GM21737 (cell line): ENCODE results near the gene GABRG3.
"Not testable (repeated sequence)": the region's sequence is repeated elsewhere in the genome, so short reads cannot be mapped to it uniquely, and the experiment has no call there.

Experiments
- ATAC-seq: cut with Tn5 transposase; IDR thresholded peaks from one replicate; pipeline ENCODE4 v1.9.1; 2021; ENCODE audit warnings: mild to moderate bottlenecking, moderate library complexity; ENCODE audit not compliant: unreplicated experiment

The GABRG3 gene

GRCh38 chr15:26985050-26985449 lies 14.1 kb downstream of the GABRG3 start:
- ATAC-seq: no peak

GRCh38 chr15:26996250-26996649 lies 25.3 kb downstream of the GABRG3 start:
- no peak for ATAC-seq

- not testable (repeated sequence) for ATAC-seq
Measured at GRCh38 chr15:27003003-27003402, 32.0 kb downstream of the GABRG3 start.

GRCh38 chr15:27004226-27004625 lies 33.2 kb downstream of the GABRG3 start:
- ATAC-seq: not testable (repeated sequence)

- no peak for ATAC-seq
Measured at GRCh38 chr15:27017168-27017809, 46.3 kb downstream of the GABRG3 start.

- ATAC-seq: no peak
Measured at GRCh38 chr15:27019687-27020086, 48.7 kb downstream of the GABRG3 start.

GRCh38 chr15:27025481-27025966 lies 54.5 kb downstream of the GABRG3 start:
- no peak for ATAC-seq

- no peak for ATAC-seq
Measured at GRCh38 chr15:27027229-27027628, 56.2 kb downstream of the GABRG3 start.

- no peak for ATAC-seq
Measured at GRCh38 chr15:27028858-27029477, 58.0 kb downstream of the GABRG3 start.

- no peak for ATAC-seq
Measured at GRCh38 chr15:27036210-27036609, 65.2 kb downstream of the GABRG3 start.

- ATAC-seq: no peak
Measured at GRCh38 chr15:27037501-27037900, 66.5 kb downstream of the GABRG3 start.

GRCh38 chr15:27039152-27039551 lies 68.2 kb downstream of the GABRG3 start:
- ATAC-seq: no peak

GRCh38 chr15:27042230-27042629 lies 71.2 kb downstream of the GABRG3 start:
- ATAC-seq: no peak

GRCh38 chr15:27042646-27043045 lies 71.7 kb downstream of the GABRG3 start:
- no peak for ATAC-seq

GRCh38 chr15:27043770-27044169 lies 72.8 kb downstream of the GABRG3 start:
- no peak for ATAC-seq

GRCh38 chr15:27045796-27046195 lies 74.8 kb downstream of the GABRG3 start:
- no peak for ATAC-seq

GRCh38 chr15:27046880-27047279 lies 75.9 kb downstream of the GABRG3 start:
- ATAC-seq: no peak

- ATAC-seq: no peak
Measured at GRCh38 chr15:27050163-27050562, 79.2 kb downstream of the GABRG3 start.

GRCh38 chr15:27054426-27054825 lies 83.4 kb downstream of the GABRG3 start:
- no peak for ATAC-seq

GRCh38 chr15:27057904-27058645 lies 87.1 kb downstream of the GABRG3 start:
- ATAC-seq: no peak

GRCh38 chr15:27058939-27059338 lies 88.0 kb downstream of the GABRG3 start:
- no peak for ATAC-seq
